Measurements from ENCODE around the gene CIAO3. TPM values are rescaled to one million over a fixed set of nuclear protein-coding genes. Genes with fewer than 3 reads are reported as not detected.

The CIAO3 gene
- total RNA-seq, 1 experiment from 2014 or later, result 31.1 TPM

DNA sequence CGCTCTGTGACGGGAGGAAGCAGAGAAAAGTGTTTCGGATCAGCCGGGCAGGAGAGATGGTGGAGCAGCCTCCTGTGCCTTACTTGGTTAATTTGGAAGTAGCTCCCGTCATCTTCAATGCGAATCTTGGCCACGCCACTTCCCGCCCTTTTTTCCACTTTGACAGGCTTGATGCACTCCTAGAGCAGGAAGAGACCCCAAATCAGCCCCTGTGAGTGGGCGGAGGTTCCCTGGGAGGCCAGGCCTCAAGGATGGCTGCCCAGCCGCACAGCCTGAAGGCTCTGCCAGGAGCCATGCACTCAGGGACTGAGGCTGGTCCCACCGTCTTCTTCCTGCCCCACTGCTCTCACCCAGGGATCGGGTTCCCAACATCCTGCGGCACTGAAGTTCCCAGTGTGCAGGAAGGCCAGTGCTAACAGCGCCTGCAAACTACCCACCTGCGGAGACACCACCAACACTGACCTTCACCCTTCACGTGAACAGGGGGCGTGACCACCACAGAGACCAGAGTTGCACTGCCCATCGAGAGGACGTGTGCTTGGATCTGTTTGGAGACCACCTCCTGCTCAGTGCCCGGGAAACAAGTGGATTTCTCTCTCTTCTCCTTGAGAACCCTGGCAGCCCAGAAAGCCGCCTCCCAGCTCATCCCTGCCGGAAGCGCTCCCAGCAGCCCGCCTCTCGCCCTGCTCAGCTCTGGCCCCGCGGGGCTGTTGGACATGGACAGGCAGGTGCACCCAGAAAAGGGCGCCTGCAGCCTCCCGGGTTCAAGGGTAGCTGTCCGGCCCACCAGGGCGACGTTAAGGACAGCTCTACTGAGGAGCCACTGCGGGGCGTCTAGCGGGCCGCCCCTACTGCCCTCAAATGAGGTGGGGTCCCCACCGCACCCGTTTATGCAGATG, 988 bp downstream of the CIAO3 start:
- Mint-ChIP-seq H3K36me3 (ENCODE audit: insufficient read depth, unreplicated experiment) (peaks cover 35% of the 10 kb centered on the region), H3K9me3 (ENCODE audit: unreplicated experiment) (no peaks in the 10 kb centered on the region), H3K4me1 (ENCODE audit: insufficient read depth, unreplicated experiment) (peaks cover 6% of the 10 kb centered on the region), H3K4me3 (ENCODE audit: unreplicated experiment) (peak overlapping the region; percentile 74), H3K27me3 (ENCODE audit: insufficient read depth, unreplicated experiment) (no peaks in the 10 kb centered on the region), H3K27ac (ENCODE audit: low read depth, unreplicated experiment) (peak overlapping the region; percentile 84)
- ChIA-PET CTCF (interaction anchor here (0.5 to 5.9 kb wide), 11 partner anchors 8 to 679 kb away, joined by 3 to 37 read pairs (median 6); partner anchors contain the start of gene MSLN), POLR2A (interaction anchor here (0.6 to 3.6 kb wide), 16 partner anchors 11 to 56 kb away, joined by 3 to 26 read pairs (median 6); partner anchors contain the start of genes ANTKMT, CCDC78, HAGHL and JMJD8)
- BruUV-seq (replicated peaks), result TSS peak; percentile 37
- DNase-seq (ENCODE audit: unreplicated experiment), result no peak
- intact Hi-C loops (cut with micrococcal nuclease), result no loop called here
- TF ChIP-seq, protein P1, sequence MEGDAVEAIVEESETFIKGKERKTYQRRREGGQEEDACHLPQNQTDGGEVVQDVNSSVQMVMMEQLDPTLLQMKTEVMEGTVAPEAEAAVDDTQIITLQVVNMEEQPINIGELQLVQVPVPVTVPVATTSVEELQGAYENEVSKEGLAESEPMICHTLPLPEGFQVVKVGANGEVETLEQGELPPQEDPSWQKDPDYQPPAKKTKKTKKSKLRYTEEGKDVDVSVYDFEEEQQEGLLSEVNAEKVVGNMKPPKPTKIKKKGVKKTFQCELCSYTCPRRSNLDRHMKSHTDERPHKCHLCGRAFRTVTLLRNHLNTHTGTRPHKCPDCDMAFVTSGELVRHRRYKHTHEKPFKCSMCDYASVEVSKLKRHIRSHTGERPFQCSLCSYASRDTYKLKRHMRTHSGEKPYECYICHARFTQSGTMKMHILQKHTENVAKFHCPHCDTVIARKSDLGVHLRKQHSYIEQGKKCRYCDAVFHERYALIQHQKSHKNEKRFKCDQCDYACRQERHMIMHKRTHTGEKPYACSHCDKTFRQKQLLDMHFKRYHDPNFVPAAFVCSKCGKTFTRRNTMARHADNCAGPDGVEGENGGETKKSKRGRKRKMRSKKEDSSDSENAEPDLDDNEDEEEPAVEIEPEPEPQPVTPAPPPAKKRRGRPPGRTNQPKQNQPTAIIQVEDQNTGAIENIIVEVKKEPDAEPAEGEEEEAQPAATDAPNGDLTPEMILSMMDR (IDR thresholded peaks at IDR 0.05; ENCODE audit: unreplicated experiment), result no peak

DNA sequence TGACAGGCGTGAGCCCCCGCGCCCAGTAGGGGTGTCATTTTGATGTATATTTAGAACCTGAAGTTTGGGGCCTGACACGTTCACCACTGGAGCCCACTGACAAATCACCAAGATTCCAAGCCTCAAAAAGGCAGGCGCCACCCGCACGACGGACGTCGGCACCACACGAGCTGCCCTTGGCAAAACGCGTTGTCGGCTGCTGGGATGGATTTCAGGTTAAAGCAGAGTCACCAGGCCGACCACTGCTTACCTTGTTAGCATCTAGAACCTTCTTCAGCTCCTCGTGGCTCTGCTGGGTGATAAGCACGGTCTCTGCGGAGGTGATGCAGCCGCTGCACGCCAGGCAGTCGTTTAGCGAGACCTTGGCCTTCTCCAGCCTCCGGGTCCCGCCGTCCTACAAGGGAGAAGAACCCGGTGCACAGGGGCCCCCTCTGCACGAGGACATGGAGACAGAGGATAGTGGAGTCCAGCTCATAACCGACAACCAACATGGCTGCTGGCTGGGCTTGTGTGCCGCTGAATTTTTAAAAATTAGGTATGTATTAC, 3.8 kb downstream of the CIAO3 start:
- TF ChIP-seq, protein P1 (IDR thresholded peaks at IDR 0.05; ENCODE audit: unreplicated experiment), result no peak
- H3K4me1 Mint-ChIP-seq (ENCODE audit: insufficient read depth, unreplicated experiment), result peaks cover 6% of the 10 kb centered on the region
- no peaks in the 10 kb centered on the region for H3K9me3 Mint-ChIP-seq (ENCODE audit: unreplicated experiment)
- BruUV-seq (replicated peaks), result no TSS peak
- H3K4me3 Mint-ChIP-seq (ENCODE audit: unreplicated experiment), result no peak overlapping the region
- intact Hi-C loops (cut with micrococcal nuclease), result no loop called here
- H3K36me3 Mint-ChIP-seq (ENCODE audit: insufficient read depth, unreplicated experiment), result peaks cover 42% of the 10 kb centered on the region
- DNase-seq (ENCODE audit: unreplicated experiment), result no peak
- no peaks in the 10 kb centered on the region for H3K27me3 Mint-ChIP-seq (ENCODE audit: insufficient read depth, unreplicated experiment)
- ChIA-PET CTCF (interaction anchor here (0.8 to 5.9 kb wide), 4 partner anchors 25 to 320 kb away, joined by 3 to 37 read pairs (median 4); no protein-coding TSS in a partner anchor), POLR2A (interaction anchor here (0.7 to 4.1 kb wide), 8 partner anchors 10 to 51 kb away, joined by 3 to 31 read pairs (median 4); partner anchors contain the start of genes ANTKMT, CCDC78, CHTF18 and FBXL16)
- H3K27ac Mint-ChIP-seq (ENCODE audit: low read depth, unreplicated experiment), result no peak overlapping the region

DNA sequence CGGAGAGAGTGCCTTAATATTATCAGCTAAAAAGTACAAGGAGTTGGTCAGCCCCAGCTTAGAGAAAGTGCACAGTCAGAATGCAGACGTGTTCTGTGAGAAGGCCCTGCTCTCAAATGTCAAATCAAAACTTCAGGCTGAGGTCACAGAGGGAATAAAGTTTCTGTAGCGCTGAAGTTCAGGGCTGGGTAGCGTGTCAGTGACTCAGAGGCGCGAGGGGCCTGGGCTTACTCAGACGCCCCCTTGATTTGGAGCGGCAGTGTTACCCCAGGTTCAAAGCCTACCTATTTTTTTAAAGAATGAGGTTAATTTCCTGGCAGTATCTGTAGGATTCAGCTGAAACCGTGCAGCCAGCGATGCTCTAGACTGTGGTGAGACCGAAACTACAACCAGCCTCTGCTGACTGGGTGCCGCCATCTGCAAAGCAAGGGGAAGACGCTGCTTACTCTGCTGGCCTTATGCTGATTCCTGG, 4.8 kb downstream of the CIAO3 start:
- Mint-ChIP-seq H3K4me1 (ENCODE audit: insufficient read depth, unreplicated experiment) (peaks cover 6% of the 10 kb centered on the region), H3K27me3 (ENCODE audit: insufficient read depth, unreplicated experiment) (no peaks in the 10 kb centered on the region), H3K9me3 (ENCODE audit: unreplicated experiment) (no peaks in the 10 kb centered on the region), H3K4me3 (ENCODE audit: unreplicated experiment) (no peak overlapping the region), H3K36me3 (ENCODE audit: insufficient read depth, unreplicated experiment) (peaks cover 46% of the 10 kb centered on the region), H3K27ac (ENCODE audit: low read depth, unreplicated experiment) (no peak overlapping the region)
- BruUV-seq (replicated peaks), result no TSS peak
- DNase-seq (ENCODE audit: unreplicated experiment), result no peak
- ChIA-PET CTCF (interaction anchor here (0.6 to 0.8 kb wide), 2 partner anchors 20 to 309 kb away, joined by 3 read pairs; no protein-coding TSS in a partner anchor), POLR2A (interaction anchor here (1.2 to 4.1 kb wide), 3 partner anchors 9 to 45 kb away, joined by 4 to 31 read pairs (median 25); partner anchors contain the start of genes ANTKMT, CCDC78 and HAGHL)
- intact Hi-C loops (cut with micrococcal nuclease), result no loop called here
- TF ChIP-seq, protein P1 (IDR thresholded peaks at IDR 0.05; ENCODE audit: unreplicated experiment), result no peak

All from MCF 10A (cell line).